ENCODE measurements around the gene SLC25A1.

- TF ChIP-seq POLR2A (IDR thresholded peaks at IDR 0.05) (no peak), CTCF (IDR thresholded peaks at IDR 0.05) (no peak)
Observed at GRCh38 chr22:19138217-19139000, 40.1 kb downstream of the SLC25A1 start.
